Endothelial cell of umbilical vein (primary cell): Measurements from ENCODE around the gene SLC9A3. TPM values are rescaled to one million over a fixed set of nuclear protein-coding genes. Genes with fewer than 3 reads are reported as not detected.

Experiments used
- BruUV-seq: library from RNA; stranded (reverse); fragments of 400-500 nt; replicated peaks from 2 replicates; lab custom pipeline; 2021; lab: Mats Ljungman, UMichigan
- CTCF ChIA-PET: fragments of 300-600, 350-600 bp; sonication (Branson Sonifier 250); formaldehyde crosslinking; loops from one replicate; lab custom pipeline; 2021; ENCODE audit warnings: antibody characterized with exemption, inconsistent platforms; lab: Charles Lee
- POLR2A ChIA-PET: fragments of 300-600, 350-600 bp; sonication (Branson Sonifier 250); formaldehyde crosslinking; loops from one replicate; lab custom pipeline; 2021; ENCODE audit warnings: antibody characterized with exemption, inconsistent platforms; lab: Charles Lee
- DNase-seq: peaks from one replicate; pipeline ENCODE4 v3.0.0-alpha.2; 2011; ENCODE audit warnings: low read depth, low spot score
- FAIRE-seq: peaks from 2 replicates; lab custom pipeline; 2011; peaks lifted over from hg19 to GRCh38; lab: Jason Lieb, UNC
- H2AFZ ChIP-seq: 2 replicates; pipeline ENCODE4 v1.6.0; 2012; ENCODE audit warnings: low read depth, low read length, control low read depth, inconsistent platforms
- H3K27ac ChIP-seq: 2 replicates; pipeline ENCODE4 v1.5.1; 2011; ENCODE audit warnings: low read depth, mild to moderate bottlenecking, control low read depth, low read length, moderate library complexity; ENCODE audit not compliant: insufficient read depth
- H3K27me3 ChIP-seq, 2 experiments: 2 replicates each; pipeline versions ENCODE4 v1.6.0 to v1.6.1; 2011; ENCODE audit warnings: low read length in 2 of 2, mixed read lengths in 1 of 2; ENCODE audit not compliant: control insufficient read depth in 2 of 2, insufficient read depth in 2 of 2
- H3K36me3 ChIP-seq, 2 experiments: 2 replicates in 1 of 2; 3 replicates in 1 of 2; pipeline ENCODE4 v1.5.1; 2011; ENCODE audit warnings: low read length in 2 of 2, mild to moderate bottlenecking in 1 of 2, moderate library complexity in 1 of 2; ENCODE audit not compliant: control insufficient read depth in 2 of 2, insufficient read depth in 2 of 2; ENCODE audit errors: extremely low read depth in 1 of 2
- H3K4me1 ChIP-seq: 3 replicates; pipeline ENCODE4 v1.5.1; 2011; ENCODE audit warnings: mild to moderate bottlenecking, low read length; ENCODE audit not compliant: control insufficient read depth, insufficient read depth; ENCODE audit errors: extremely low read depth
- H3K4me2 ChIP-seq: 2 replicates; pipeline ENCODE4 v1.6.1; 2011; ENCODE audit warnings: low read length, control low read depth, mixed read lengths; ENCODE audit not compliant: insufficient read depth
- H3K4me3 ChIP-seq, 3 experiments: fragments of 200-600 bp in 1 of 3; sonication (generic), shearing (Covaris generic) in 1 of 3; replicated peaks in 1 of 3; 2 replicates each; pipeline ENCODE4 v1.5.1; 2011 to 2016; ENCODE audit warnings: control low read depth in 3 of 3, low read length in 3 of 3, mild to moderate bottlenecking in 2 of 3, inconsistent platforms in 1 of 3, low read depth in 1 of 3, moderate library complexity in 1 of 3; ENCODE audit not compliant: insufficient read depth in 1 of 3
- H3K79me2 ChIP-seq: 2 replicates; pipeline ENCODE4 v1.6.0; 2012; ENCODE audit warnings: low read length, inconsistent platforms; ENCODE audit not compliant: control insufficient read depth, insufficient read depth
- H3K9ac ChIP-seq: replicated peaks from 2 replicates; pipeline ENCODE3; 2011; ENCODE audit warnings: low read length, control low read depth; ENCODE audit not compliant: insufficient read depth; ENCODE audit errors: extremely low read depth
- H3K9me1 ChIP-seq: replicated peaks from 3 replicates; pipeline ENCODE4 v1.6.0; 2011; ENCODE audit warnings: mild to moderate bottlenecking, low read length; ENCODE audit not compliant: control insufficient read depth, insufficient read depth; ENCODE audit errors: extremely low read depth
- H3K9me3 ChIP-seq: replicated peaks from 2 replicates; pipeline ENCODE4 v1.5.1; 2012; ENCODE audit warnings: low read length, inconsistent platforms; ENCODE audit not compliant: control insufficient read depth, insufficient read depth
- H4K20me1 ChIP-seq: replicated peaks from 2 replicates; pipeline ENCODE3; 2011; ENCODE audit warnings: mild to moderate bottlenecking, low read length; ENCODE audit not compliant: control insufficient read depth, insufficient read depth; ENCODE audit errors: extremely low read depth
- EZH2 ChIP-seq: IDR thresholded peaks from 2 replicates; pipeline ENCODE4 v1.6.1; 2012; ENCODE audit warnings: borderline replicate concordance, low read depth, mild to moderate bottlenecking, moderate library complexity, low read length, inconsistent platforms; ENCODE audit not compliant: severe bottlenecking
- GATA2 ChIP-seq: IDR thresholded peaks from 2 replicates; pipeline ENCODE4 v1.7.0; 2011; ENCODE audit warnings: low read depth, mild to moderate bottlenecking, moderate library complexity, mixed read lengths, low read length; ENCODE audit not compliant: insufficient read length, insufficient read depth
- JUN ChIP-seq: IDR thresholded peaks from 2 replicates; pipeline ENCODE4 v1.6.1; 2011; ENCODE audit warnings: borderline replicate concordance, low read depth; ENCODE audit not compliant: insufficient read length, insufficient read depth
- MAX ChIP-seq: IDR thresholded peaks from 2 replicates; pipeline ENCODE4 v1.6.1; 2011; ENCODE audit not compliant: insufficient read depth, insufficient read length
- MYC ChIP-seq: IDR thresholded peaks from one replicate; pipeline ENCODE4 v1.6.1; 2011; ENCODE audit warnings: mild to moderate bottlenecking, low read depth, low read length
- POLR2A ChIP-seq: IDR thresholded peaks from 2 replicates; pipeline ENCODE4 v1.6.1; 2012; ENCODE audit warnings: low read depth, mild to moderate bottlenecking, control low read depth, low read length
- POLR2AphosphoS5 ChIP-seq: IDR thresholded peaks from 2 replicates; pipeline ENCODE4 v1.6.1; 2012; ENCODE audit warnings: low read depth, mild to moderate bottlenecking, control low read depth, low read length, moderate library complexity; ENCODE audit not compliant: insufficient read depth
- dilution Hi-C: fragments of 300-500 bp; cut with MboI; formaldehyde crosslinking; loops from one replicate; pipeline ENCODE4 v1.15.0; 2019; ENCODE audit warnings: low sequenced_read_pairs; ENCODE audit not compliant: extremely low pct_ligation_motif_present
- intact Hi-C: fragments of 100-400 bp; cut with micrococcal nuclease; formaldehyde crosslinking; loops from one replicate; pipeline ENCODE4 v1.10.0; 2022
- polyA plus RNA-seq, 4 experiments: library from polyadenylated mRNA; depleted of rRNA in 3 of 4; stranded (reverse) in 3 of 4; unstranded in 1 of 4; fragments of >200 nt; gene quantifications; 2 replicates each; pipeline versions ENCODE4 v1.2.1 to v1.2.3, GENCODE V29; 2011 to 2012; ENCODE audit warnings: missing spikeins in 1 of 4
- total RNA-seq: library from RNA; stranded (reverse); gene quantifications from 2 replicates; pipeline ENCODE4 v1.2.3, GENCODE V29; 2021

Gene SLC9A3
- total and polyA plus RNA-seq, 2 donors (not counting 3 experiments of a cell fraction or from before 2014, with no cell fraction given): 0.79 to 0.82 TPM

- no peak overlapping the region for H2AFZ ChIP-seq
- H3K4me3 ChIP-seq: no peak overlapping the region
- peaks cover 5 to 10% of the 10 kb centered on the region in 2 experiments for H3K27me3 ChIP-seq
- no peak for FAIRE-seq
- peaks cover 6% of the 10 kb centered on the region for H3K4me1 ChIP-seq
- H3K4me2 ChIP-seq: peak overlapping the region; percentile 49
- DNase-seq: no peak
- H3K9me1 ChIP-seq: no peaks in the 10 kb centered on the region
- no peaks in the 10 kb centered on the region for H4K20me1 ChIP-seq
- POLR2A ChIA-PET: no interaction called here
- intact Hi-C loops: loop anchor here (5.0 kb wide), 1 partner anchor 137 kb away; the partner anchor contains the start of gene CEP72
- no TSS peak for BruUV-seq
- H3K9me3 ChIP-seq: no peaks in the 10 kb centered on the region
- H3K36me3 ChIP-seq: peaks cover 0 to under 1% of the 10 kb centered on the region in 2 experiments
- CTCF ChIA-PET: no interaction called here
- H3K27ac ChIP-seq: no peak overlapping the region
- H3K79me2 ChIP-seq: peaks cover 4% of the 10 kb centered on the region
- H3K9ac ChIP-seq: no peak overlapping the region
- dilution Hi-C loops: no loop called here
- no peak for TF ChIP-seq POLR2AphosphoS5
- no peak for TF ChIP-seq JUN
- TF ChIP-seq POLR2A: no peak
- peak; percentile 28 for TF ChIP-seq EZH2
- no peak for TF ChIP-seq MYC
- no peak for TF ChIP-seq MAX
- no peak for TF ChIP-seq GATA2
Measured at GRCh38 chr5:474840-475661, 49.2 kb downstream of the SLC9A3 start.
